GM23338 (cell line): ENCODE results near the gene SETBP1. TPM values are rescaled to one million over a fixed set of nuclear protein-coding genes. Genes with fewer than 3 reads are reported as not detected.

Experiments
- ATAC-seq: fragments of 200-7000 bp; cut with Tn5 transposase; 3 replicates; pipeline ENCODE4 v1.9.1; 2020
- DNase-seq: peaks from one replicate; pipeline ENCODE4 v3.0.0-alpha.2; 2015; ENCODE audit warnings: low spot score
- H2AFZ ChIP-seq: fragments of 200-600 bp; sonication (generic); 2 replicates; pipeline ENCODE4 v1.8.0; 2016; ENCODE audit warnings: antibody characterized with exemption, mild to moderate bottlenecking, moderate library complexity
- H3F3A ChIP-seq: fragments of 200-600 bp; sonication (generic); replicated peaks from 2 replicates; pipeline ENCODE4 v1.8.0; 2017; ENCODE audit warnings: antibody characterized with exemption, mixed run types, low read depth
- H3K27ac ChIP-seq: fragments of 200-600 bp; sonication (generic); 2 replicates; pipeline ENCODE4 v1.6.1; 2016; ENCODE audit warnings: low read depth
- H3K27me3 ChIP-seq: fragments of 200-600 bp; sonication (generic); 2 replicates; pipeline ENCODE4 v1.8.0; 2016; ENCODE audit warnings: mild to moderate bottlenecking, mixed run types, moderate library complexity; ENCODE audit not compliant: insufficient read depth
- H3K36me3 ChIP-seq: fragments of 200-600 bp; sonication (generic); 2 replicates; pipeline ENCODE4 v1.8.0; 2016; ENCODE audit warnings: mild to moderate bottlenecking; ENCODE audit not compliant: insufficient read depth
- H3K4me1 ChIP-seq: fragments of 200-600 bp; sonication (generic); 2 replicates; pipeline ENCODE4 v1.8.0; 2016; ENCODE audit warnings: mild to moderate bottlenecking, moderate library complexity; ENCODE audit not compliant: insufficient read depth
- H3K4me2 ChIP-seq: fragments of 200-600 bp; sonication (generic); 2 replicates; pipeline ENCODE4 v1.7.1; 2017; ENCODE audit warnings: mixed run types
- H3K4me3 ChIP-seq: fragments of 200-600 bp; sonication (generic); 2 replicates; pipeline ENCODE4 v1.6.1; 2016; ENCODE audit warnings: mixed run types
- H3K79me2 ChIP-seq: fragments of 200-600 bp; sonication (generic); replicated peaks from 2 replicates; pipeline ENCODE4 v1.8.0; 2017; ENCODE audit warnings: mild to moderate bottlenecking; ENCODE audit not compliant: insufficient read depth
- H3K9me2 ChIP-seq: fragments of 200-600 bp; sonication (generic); 2 replicates; pipeline ENCODE4 v1.8.0; 2017; ENCODE audit not compliant: insufficient read depth
- H4K20me1 ChIP-seq: fragments of 200-600 bp; sonication (generic); replicated peaks from 2 replicates; pipeline ENCODE4 v1.8.0; 2017; ENCODE audit warnings: mild to moderate bottlenecking; ENCODE audit not compliant: insufficient read depth
- H3K27ac Mint-ChIP-seq: 2 replicates; pipeline ENCODE4 v1.8.0; 2020; ENCODE audit warnings: inconsistent platforms, mild to moderate bottlenecking, moderate library complexity, mixed read lengths
- H3K27me3 Mint-ChIP-seq: 3 replicates; pipeline ENCODE4 v1.8.0; 2022; ENCODE audit warnings: low read depth, mild to moderate bottlenecking, moderate library complexity, mixed read lengths, inconsistent platforms; ENCODE audit not compliant: insufficient read depth, poor library complexity
- H3K36me3 Mint-ChIP-seq: 3 replicates; pipeline ENCODE4 v1.8.0; 2021; ENCODE audit warnings: low read depth, mild to moderate bottlenecking, inconsistent platforms, moderate library complexity, mixed read lengths
- H3K4me1 Mint-ChIP-seq: 3 replicates; pipeline ENCODE4 v1.8.0; 2020; ENCODE audit warnings: mild to moderate bottlenecking, inconsistent platforms, mixed read lengths
- H3K4me3 Mint-ChIP-seq: 3 replicates; pipeline ENCODE4 v1.8.0; 2021; ENCODE audit warnings: moderate library complexity, mild to moderate bottlenecking, inconsistent platforms, mixed read lengths
- H3K9me3 Mint-ChIP-seq: 3 replicates; pipeline ENCODE4 v1.8.0; 2020; ENCODE audit warnings: moderate library complexity, mild to moderate bottlenecking, inconsistent platforms, mixed read lengths
- CREB1 ChIP-seq: fragments of 250-450 bp; sonication (Bioruptor Pico); IDR thresholded peaks from 2 replicates; pipeline ENCODE4 v1.5.0; 2020; ENCODE audit warnings: low read depth, mild to moderate bottlenecking, moderate library complexity
- CTCF ChIP-seq, 2 experiments: fragments of 200-600 bp in 1 of 2; sonication (generic) in 1 of 2; conservative IDR thresholded peaks; 2 replicates each; pipeline versions ENCODE4 v1.5.1 to v1.6.1; 2016 to 2017; ENCODE audit warnings: antibody characterized with exemption in 2 of 2, low read depth in 2 of 2, mild to moderate bottlenecking in 2 of 2, moderate library complexity in 1 of 2
- EZH2 ChIP-seq: fragments of 200-600 bp; sonication (generic); IDR thresholded peaks from one replicate; pipeline ENCODE4 v1.8.0; 2017; ENCODE audit warnings: antibody characterized with exemption, mild to moderate bottlenecking, low read depth; ENCODE audit not compliant: unreplicated experiment
- EZH2phosphoT487 ChIP-seq: fragments of 200-600 bp; sonication (generic); IDR thresholded peaks from one replicate; pipeline ENCODE4 v1.8.1; 2018; ENCODE audit warnings: antibody characterized with exemption; ENCODE audit not compliant: unreplicated experiment
- JUNB ChIP-seq: IDR thresholded peaks from one replicate; pipeline ENCODE4 v1.6.1; 2016; ENCODE audit warnings: antibody characterized with exemption; ENCODE audit not compliant: unreplicated experiment
- NANOG ChIP-seq: IDR thresholded peaks from 2 replicates; pipeline ENCODE4 v1.6.1; 2016; ENCODE audit warnings: antibody characterized with exemption, borderline replicate concordance
- POLR2AphosphoS5 ChIP-seq: IDR thresholded peaks from 2 replicates; pipeline ENCODE4 v1.6.1; 2016; ENCODE audit warnings: antibody characterized with exemption, low read depth
- STAT1 ChIP-seq: IDR thresholded peaks from one replicate; pipeline ENCODE4 v1.6.1; 2016; ENCODE audit warnings: antibody characterized with exemption; ENCODE audit not compliant: unreplicated experiment
- ZNF114 ChIP-seq: fragments of 250-450 bp; sonication (Bioruptor Pico); IDR thresholded peaks from 2 replicates; pipeline ENCODE4 v1.5.0; 2020; ENCODE audit warnings: mild to moderate bottlenecking, moderate library complexity
- ZNF331 ChIP-seq: fragments of 250-450 bp; sonication (Bioruptor Pico); IDR thresholded peaks from 2 replicates; pipeline ENCODE4 v1.5.0; 2020; ENCODE audit warnings: low read depth, mild to moderate bottlenecking, moderate library complexity
- polyA plus RNA-seq: library from polyadenylated mRNA; unstranded; fragments of >200 nt; fragmentation: Nextera tagmentation; extraction: Ambion mirVana; gene quantifications from 2 replicates; pipeline ENCODE4 v1.2.1, GENCODE V29; 2016
- total RNA-seq: library from RNA; depleted of rRNA; stranded (reverse); fragments of >200 nt; shearing (Covaris generic); gene quantifications from 2 replicates; pipeline ENCODE4 v1.2.3, GENCODE V29; 2014
- TF ChIP-seq, protein P1 (sequence below): fragments of 250-450 bp; sonication (Bioruptor Pico); IDR thresholded peaks from 2 replicates; pipeline ENCODE4 v1.5.0; 2020; ENCODE audit warnings: mild to moderate bottlenecking, moderate library complexity
- TF ChIP-seq, protein P2 (sequence below): IDR thresholded peaks from one replicate; pipeline ENCODE4 v1.6.1; 2018; ENCODE audit warnings: antibody characterized with exemption; ENCODE audit not compliant: unreplicated experiment
- TF ChIP-seq, protein P3 (sequence below): IDR thresholded peaks from 2 replicates; pipeline ENCODE4 v1.6.1; 2016; ENCODE audit warnings: antibody characterized with exemption

Gene SETBP1
- total and polyA plus RNA-seq, 2 experiments from 2014 or later: 1.6 to 5.5 TPM

- TF ChIP-seq, protein P1, sequence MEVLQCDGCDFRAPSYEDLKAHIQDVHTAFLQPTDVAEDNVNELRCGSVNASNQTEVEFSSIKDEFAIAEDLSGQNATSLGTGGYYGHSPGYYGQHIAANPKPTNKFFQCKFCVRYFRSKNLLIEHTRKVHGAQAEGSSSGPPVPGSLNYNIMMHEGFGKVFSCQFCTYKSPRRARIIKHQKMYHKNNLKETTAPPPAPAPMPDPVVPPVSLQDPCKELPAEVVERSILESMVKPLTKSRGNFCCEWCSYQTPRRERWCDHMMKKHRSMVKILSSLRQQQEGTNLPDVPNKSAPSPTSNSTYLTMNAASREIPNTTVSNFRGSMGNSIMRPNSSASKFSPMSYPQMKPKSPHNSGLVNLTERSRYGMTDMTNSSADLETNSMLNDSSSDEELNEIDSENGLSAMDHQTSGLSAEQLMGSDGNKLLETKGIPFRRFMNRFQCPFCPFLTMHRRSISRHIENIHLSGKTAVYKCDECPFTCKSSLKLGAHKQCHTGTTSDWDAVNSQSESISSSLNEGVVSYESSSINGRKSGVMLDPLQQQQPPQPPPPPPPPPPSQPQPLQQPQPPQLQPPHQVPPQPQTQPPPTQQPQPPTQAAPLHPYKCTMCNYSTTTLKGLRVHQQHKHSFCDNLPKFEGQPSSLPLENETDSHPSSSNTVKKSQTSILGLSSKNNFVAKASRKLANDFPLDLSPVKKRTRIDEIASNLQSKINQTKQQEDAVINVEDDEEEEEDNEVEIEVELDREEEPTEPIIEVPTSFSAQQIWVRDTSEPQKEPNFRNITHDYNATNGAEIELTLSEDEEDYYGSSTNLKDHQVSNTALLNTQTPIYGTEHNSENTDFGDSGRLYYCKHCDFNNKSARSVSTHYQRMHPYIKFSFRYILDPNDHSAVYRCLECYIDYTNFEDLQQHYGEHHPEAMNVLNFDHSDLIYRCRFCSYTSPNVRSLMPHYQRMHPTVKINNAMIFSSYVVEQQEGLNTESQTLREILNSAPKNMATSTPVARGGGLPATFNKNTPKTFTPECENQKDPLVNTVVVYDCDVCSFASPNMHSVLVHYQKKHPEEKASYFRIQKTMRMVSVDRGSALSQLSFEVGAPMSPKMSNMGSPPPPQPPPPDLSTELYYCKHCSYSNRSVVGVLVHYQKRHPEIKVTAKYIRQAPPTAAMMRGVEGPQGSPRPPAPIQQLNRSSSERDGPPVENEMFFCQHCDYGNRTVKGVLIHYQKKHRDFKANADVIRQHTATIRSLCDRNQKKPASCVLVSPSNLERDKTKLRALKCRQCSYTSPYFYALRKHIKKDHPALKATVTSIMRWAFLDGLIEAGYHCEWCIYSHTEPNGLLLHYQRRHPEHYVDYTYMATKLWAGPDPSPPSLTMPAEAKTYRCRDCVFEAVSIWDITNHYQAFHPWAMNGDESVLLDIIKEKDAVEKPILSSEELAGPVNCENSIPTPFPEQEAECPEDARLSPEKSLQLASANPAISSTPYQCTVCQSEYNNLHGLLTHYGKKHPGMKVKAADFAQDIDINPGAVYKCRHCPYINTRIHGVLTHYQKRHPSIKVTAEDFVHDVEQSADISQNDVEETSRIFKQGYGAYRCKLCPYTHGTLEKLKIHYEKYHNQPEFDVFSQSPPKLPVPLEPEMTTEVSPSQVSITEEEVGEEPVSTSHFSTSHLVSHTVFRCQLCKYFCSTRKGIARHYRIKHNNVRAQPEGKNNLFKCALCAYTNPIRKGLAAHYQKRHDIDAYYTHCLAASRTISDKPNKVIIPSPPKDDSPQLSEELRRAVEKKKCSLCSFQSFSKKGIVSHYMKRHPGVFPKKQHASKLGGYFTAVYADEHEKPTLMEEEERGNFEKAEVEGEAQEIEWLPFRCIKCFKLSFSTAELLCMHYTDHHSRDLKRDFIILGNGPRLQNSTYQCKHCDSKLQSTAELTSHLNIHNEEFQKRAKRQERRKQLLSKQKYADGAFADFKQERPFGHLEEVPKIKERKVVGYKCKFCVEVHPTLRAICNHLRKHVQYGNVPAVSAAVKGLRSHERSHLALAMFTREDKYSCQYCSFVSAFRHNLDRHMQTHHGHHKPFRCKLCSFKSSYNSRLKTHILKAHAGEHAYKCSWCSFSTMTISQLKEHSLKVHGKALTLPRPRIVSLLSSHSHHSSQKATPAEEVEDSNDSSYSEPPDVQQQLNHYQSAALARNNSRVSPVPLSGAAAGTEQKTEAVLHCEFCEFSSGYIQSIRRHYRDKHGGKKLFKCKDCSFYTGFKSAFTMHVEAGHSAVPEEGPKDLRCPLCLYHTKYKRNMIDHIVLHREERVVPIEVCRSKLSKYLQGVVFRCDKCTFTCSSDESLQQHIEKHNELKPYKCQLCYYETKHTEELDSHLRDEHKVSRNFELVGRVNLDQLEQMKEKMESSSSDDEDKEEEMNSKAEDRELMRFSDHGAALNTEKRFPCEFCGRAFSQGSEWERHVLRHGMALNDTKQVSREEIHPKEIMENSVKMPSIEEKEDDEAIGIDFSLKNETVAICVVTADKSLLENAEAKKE (CRISPR knock-in tag): no peak
- no peak for TF ChIP-seq EZH2phosphoT487
- TF ChIP-seq NANOG: no peak
- TF ChIP-seq ZNF331: no peak
- TF ChIP-seq CTCF (conservative IDR thresholded peaks at IDR 0.05; ENCODE audit: low read depth in 2 of 2): no peak
- TF ChIP-seq, protein P2, sequence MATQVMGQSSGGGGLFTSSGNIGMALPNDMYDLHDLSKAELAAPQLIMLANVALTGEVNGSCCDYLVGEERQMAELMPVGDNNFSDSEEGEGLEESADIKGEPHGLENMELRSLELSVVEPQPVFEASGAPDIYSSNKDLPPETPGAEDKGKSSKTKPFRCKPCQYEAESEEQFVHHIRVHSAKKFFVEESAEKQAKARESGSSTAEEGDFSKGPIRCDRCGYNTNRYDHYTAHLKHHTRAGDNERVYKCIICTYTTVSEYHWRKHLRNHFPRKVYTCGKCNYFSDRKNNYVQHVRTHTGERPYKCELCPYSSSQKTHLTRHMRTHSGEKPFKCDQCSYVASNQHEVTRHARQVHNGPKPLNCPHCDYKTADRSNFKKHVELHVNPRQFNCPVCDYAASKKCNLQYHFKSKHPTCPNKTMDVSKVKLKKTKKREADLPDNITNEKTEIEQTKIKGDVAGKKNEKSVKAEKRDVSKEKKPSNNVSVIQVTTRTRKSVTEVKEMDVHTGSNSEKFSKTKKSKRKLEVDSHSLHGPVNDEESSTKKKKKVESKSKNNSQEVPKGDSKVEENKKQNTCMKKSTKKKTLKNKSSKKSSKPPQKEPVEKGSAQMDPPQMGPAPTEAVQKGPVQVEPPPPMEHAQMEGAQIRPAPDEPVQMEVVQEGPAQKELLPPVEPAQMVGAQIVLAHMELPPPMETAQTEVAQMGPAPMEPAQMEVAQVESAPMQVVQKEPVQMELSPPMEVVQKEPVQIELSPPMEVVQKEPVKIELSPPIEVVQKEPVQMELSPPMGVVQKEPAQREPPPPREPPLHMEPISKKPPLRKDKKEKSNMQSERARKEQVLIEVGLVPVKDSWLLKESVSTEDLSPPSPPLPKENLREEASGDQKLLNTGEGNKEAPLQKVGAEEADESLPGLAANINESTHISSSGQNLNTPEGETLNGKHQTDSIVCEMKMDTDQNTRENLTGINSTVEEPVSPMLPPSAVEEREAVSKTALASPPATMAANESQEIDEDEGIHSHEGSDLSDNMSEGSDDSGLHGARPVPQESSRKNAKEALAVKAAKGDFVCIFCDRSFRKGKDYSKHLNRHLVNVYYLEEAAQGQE: no peak
- TF ChIP-seq CREB1 (CRISPR knock-in tag): no peak
- no peak for TF ChIP-seq JUNB
- TF ChIP-seq, protein P3, sequence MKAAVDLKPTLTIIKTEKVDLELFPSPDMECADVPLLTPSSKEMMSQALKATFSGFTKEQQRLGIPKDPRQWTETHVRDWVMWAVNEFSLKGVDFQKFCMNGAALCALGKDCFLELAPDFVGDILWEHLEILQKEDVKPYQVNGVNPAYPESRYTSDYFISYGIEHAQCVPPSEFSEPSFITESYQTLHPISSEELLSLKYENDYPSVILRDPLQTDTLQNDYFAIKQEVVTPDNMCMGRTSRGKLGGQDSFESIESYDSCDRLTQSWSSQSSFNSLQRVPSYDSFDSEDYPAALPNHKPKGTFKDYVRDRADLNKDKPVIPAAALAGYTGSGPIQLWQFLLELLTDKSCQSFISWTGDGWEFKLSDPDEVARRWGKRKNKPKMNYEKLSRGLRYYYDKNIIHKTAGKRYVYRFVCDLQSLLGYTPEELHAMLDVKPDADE: no peak
- no peak for TF ChIP-seq EZH2
- no peak for TF ChIP-seq STAT1
- no peak for TF ChIP-seq POLR2AphosphoS5
- no peak for TF ChIP-seq ZNF114
- H3K4me3 Mint-ChIP-seq: no peak overlapping the region
- H3K36me3 ChIP-seq: no peaks in the 10 kb centered on the region
- H3K27ac ChIP-seq: no peak overlapping the region
- peaks cover 20% of the 10 kb centered on the region for H3K4me1 ChIP-seq
- peak overlapping the region; percentile 56 for H3K4me2 ChIP-seq
- H3K36me3 Mint-ChIP-seq: peaks cover 7% of the 10 kb centered on the region; the same call in 2 of the 3 replicates
- no peaks in the 10 kb centered on the region for H3K9me2 ChIP-seq
- H2AFZ ChIP-seq: no peak overlapping the region
- no peak overlapping the region for H3K4me3 ChIP-seq
- H3K27me3 ChIP-seq: no peaks in the 10 kb centered on the region
- H3F3A ChIP-seq: no peaks in the 10 kb centered on the region
- H3K4me1 Mint-ChIP-seq: peaks cover 36% of the 10 kb centered on the region
- no peak for ATAC-seq
- DNase-seq: no peak
- no peak overlapping the region for H3K27ac Mint-ChIP-seq
- H4K20me1 ChIP-seq: no peaks in the 10 kb centered on the region; the same call in 1 of the 2 replicates
- no peaks in the 10 kb centered on the region; the same call in 1 of the 2 replicates for H3K79me2 ChIP-seq
- H3K27me3 Mint-ChIP-seq: no peaks in the 10 kb centered on the region
- H3K9me3 Mint-ChIP-seq: peaks cover 3% of the 10 kb centered on the region; the same call in 1 of the 3 replicates
Measured at GRCh38 chr18:44704135-44704789, 23.6 kb downstream of the SETBP1 start.
